Measurements from ENCODE around the gene IER3.
A peak's percentile ranks its signal among the peaks of the same experiment; 100 is the strongest.

IER3 gene

DNA sequence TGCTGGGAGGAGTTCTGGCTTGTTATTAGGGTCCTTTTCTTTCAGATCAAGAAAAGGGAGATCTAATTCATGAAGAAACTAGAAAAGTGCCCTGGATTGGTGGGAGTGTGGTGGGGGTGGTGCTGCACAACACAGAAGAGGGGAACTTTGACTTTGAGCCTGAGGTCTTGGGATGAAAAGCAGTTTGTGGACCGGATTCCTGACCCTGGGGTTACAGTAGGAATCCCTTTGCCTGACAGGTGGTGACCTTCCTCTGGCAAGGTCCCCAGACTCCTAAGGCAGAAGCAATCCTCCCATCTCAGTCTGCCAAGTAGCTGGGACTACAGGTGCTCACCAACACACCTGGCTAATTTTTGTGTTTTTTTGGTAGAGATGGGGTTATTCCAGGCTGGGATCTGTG lies 45.3 kb upstream of the IER3 start:
- no peaks in the 10 kb centered on the region for H3K36me3 ChIP-seq (ENCODE audit: low read depth)
- H3K27ac ChIP-seq (ENCODE audit: poor library complexity, severe bottlenecking) = no peak overlapping the region
- TF ChIP-seq, protein P1, sequence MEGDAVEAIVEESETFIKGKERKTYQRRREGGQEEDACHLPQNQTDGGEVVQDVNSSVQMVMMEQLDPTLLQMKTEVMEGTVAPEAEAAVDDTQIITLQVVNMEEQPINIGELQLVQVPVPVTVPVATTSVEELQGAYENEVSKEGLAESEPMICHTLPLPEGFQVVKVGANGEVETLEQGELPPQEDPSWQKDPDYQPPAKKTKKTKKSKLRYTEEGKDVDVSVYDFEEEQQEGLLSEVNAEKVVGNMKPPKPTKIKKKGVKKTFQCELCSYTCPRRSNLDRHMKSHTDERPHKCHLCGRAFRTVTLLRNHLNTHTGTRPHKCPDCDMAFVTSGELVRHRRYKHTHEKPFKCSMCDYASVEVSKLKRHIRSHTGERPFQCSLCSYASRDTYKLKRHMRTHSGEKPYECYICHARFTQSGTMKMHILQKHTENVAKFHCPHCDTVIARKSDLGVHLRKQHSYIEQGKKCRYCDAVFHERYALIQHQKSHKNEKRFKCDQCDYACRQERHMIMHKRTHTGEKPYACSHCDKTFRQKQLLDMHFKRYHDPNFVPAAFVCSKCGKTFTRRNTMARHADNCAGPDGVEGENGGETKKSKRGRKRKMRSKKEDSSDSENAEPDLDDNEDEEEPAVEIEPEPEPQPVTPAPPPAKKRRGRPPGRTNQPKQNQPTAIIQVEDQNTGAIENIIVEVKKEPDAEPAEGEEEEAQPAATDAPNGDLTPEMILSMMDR (IDR thresholded peaks at IDR 0.05; ENCODE audit: poor library complexity, severe bottlenecking) = no peak
- H3K9me3 ChIP-seq (ENCODE audit: severe bottlenecking) = no peaks in the 10 kb centered on the region
- DNase-seq (ENCODE audit: low spot score) (no peak), ATAC-seq (ENCODE audit: low read depth) (no peak)
- H3K4me1 ChIP-seq (ENCODE audit: insufficient read depth, poor library complexity, severe bottlenecking) = peaks cover 4% of the 10 kb centered on the region
- H3K27me3 ChIP-seq (ENCODE audit: insufficient read depth, poor library complexity, severe bottlenecking) = no peaks in the 10 kb centered on the region
- H3K4me3 ChIP-seq (ENCODE audit: severe bottlenecking) = no peak overlapping the region

DNA sequence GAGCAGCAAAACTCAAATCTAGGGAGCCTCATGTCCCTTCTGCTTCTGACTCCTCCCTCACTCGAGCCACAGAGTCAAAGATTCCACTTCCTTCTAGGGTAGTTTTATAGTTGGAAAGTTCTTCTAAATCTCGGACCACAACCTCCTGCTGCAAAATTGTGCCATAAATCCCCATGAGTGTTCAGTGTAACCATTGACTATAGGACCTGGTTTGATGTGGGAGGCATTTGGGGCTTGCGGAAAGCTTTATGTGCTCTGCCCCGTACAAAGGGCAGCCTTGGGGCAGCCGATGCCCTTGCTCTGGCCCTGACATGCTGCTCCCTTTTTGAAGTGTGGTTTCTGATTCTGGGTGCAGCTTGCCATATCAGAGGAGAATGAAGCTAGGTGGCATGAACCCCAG lies 43.6 kb upstream of the IER3 start:
- TF ChIP-seq, protein P1 (IDR thresholded peaks at IDR 0.05; ENCODE audit: poor library complexity, severe bottlenecking) = no peak
- Histone ChIP-seq H3K4me3 (ENCODE audit: severe bottlenecking) (no peak overlapping the region), H3K27ac (ENCODE audit: poor library complexity, severe bottlenecking) (no peak overlapping the region), H3K9me3 (ENCODE audit: severe bottlenecking) (no peaks in the 10 kb centered on the region), H3K36me3 (ENCODE audit: low read depth) (no peaks in the 10 kb centered on the region), H3K4me1 (ENCODE audit: insufficient read depth, poor library complexity, severe bottlenecking) (peaks cover 5% of the 10 kb centered on the region), H3K27me3 (ENCODE audit: insufficient read depth, poor library complexity, severe bottlenecking) (no peaks in the 10 kb centered on the region)
- DNase-seq (ENCODE audit: low spot score) (no peak), ATAC-seq (ENCODE audit: low read depth) (no peak)

DNA sequence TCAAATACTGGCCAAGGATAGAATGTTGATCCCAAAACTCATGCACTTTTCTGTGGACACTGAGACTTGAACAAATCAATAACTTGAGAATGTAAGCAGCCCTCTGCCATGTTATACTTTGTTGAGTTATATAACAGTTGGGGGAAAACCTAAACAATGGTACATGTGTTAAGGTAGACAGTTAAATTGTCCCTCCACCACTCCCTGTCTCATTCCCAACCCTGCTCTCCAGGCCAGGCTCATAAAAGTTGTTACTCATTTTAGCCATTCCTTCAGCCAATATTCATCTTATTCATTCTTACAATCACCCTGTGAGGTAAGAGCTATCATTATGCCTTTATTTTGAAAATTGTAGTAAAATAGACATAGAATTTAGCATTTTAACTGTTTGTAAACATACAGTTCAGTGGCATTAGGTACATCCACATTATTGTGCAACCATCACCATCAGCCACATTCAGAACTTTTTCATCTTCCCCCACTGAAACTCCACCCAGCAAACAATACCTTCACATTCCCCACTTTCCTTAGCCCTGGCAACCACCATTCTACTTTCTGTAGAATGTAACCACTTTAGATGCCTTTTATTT lies 38.2 kb upstream of the IER3 start:
- H3K9me3 ChIP-seq (ENCODE audit: severe bottlenecking) = no peaks in the 10 kb centered on the region
- peaks cover 34% of the 10 kb centered on the region for H3K4me1 ChIP-seq (ENCODE audit: insufficient read depth, poor library complexity, severe bottlenecking)

DNA sequence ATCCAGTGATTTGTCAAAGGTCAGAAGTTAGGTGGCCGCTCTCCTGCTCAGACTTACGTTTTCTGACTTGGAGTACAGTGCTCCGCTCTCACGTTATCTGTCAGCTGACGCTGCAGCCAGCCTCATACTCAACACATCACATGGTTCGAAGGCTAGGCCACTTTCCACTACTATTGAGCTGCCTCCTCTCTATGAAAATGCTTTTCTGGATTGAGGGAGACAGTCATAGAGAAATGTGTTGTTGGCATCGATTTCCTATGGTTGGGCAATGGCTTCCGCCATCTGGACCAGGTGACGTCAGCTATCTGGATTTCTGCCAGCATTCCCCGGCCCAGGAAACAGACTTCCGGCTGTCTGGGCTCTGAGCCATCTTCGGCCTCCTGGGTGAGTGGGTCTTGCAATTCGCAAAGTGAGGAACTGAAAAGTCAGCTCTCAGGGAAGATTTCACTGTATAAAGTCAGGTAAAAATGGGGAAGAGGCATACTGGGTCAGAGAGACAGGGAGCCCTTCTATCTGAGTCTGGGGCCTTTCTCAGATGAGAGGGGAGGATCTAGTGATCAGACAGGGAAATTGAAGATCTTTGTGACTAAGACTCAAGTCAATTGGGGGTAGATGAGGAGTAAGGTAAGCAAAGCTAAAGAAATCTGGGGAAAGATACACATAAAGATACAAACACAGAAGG lies 37.5 kb upstream of the IER3 start:
- H3K9me3 ChIP-seq (ENCODE audit: severe bottlenecking) = no peaks in the 10 kb centered on the region
- ATAC-seq (ENCODE audit: low read depth) (peak; percentile 88), DNase-seq (ENCODE audit: low spot score) (peak; percentile 97)
- no peaks in the 10 kb centered on the region for H3K36me3 ChIP-seq (ENCODE audit: low read depth)
- H3K4me1 ChIP-seq (ENCODE audit: insufficient read depth, poor library complexity, severe bottlenecking) = peaks cover 34% of the 10 kb centered on the region
- TF ChIP-seq, protein P1 (IDR thresholded peaks at IDR 0.05; ENCODE audit: poor library complexity, severe bottlenecking) = no peak
- H3K27ac ChIP-seq (ENCODE audit: poor library complexity, severe bottlenecking) = peak overlapping the region; percentile 99
- H3K4me3 ChIP-seq (ENCODE audit: severe bottlenecking) = no peak overlapping the region
- no peaks in the 10 kb centered on the region for H3K27me3 ChIP-seq (ENCODE audit: insufficient read depth, poor library complexity, severe bottlenecking)

More for the DNA sequence above, 38.2 kb upstream of the IER3 start:
- TF ChIP-seq, protein P1 (IDR thresholded peaks at IDR 0.05; ENCODE audit: poor library complexity, severe bottlenecking) = no peak
- peak; percentile 63 for ATAC-seq (ENCODE audit: low read depth)
- Histone ChIP-seq H3K36me3 (ENCODE audit: low read depth) (no peaks in the 10 kb centered on the region), H3K4me3 (ENCODE audit: severe bottlenecking) (no peak overlapping the region), H3K27ac (ENCODE audit: poor library complexity, severe bottlenecking) (peak overlapping the region; percentile 99), H3K27me3 (ENCODE audit: insufficient read depth, poor library complexity, severe bottlenecking) (no peaks in the 10 kb centered on the region)
- DNase-seq (ENCODE audit: low spot score) = no peak

DNA sequence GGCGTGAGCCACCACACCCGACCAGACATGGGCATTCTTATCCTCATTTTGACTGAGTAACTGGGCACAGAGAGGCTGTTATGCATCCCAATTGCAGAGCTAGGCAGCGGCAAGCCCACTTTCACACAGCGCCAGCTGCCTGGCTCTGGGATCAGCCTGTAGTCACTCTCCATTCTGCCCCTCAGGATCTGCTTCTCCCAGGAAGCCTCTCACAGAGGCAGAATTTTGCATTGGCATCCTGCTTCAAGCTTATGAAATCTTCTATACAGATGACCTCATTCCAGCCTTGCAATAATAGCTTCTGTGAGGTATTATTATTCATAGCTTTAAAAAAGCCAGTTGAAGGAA lies 37.0 kb upstream of the IER3 start:
- H3K27me3 ChIP-seq (ENCODE audit: insufficient read depth, poor library complexity, severe bottlenecking) = no peaks in the 10 kb centered on the region
- no peaks in the 10 kb centered on the region for H3K9me3 ChIP-seq (ENCODE audit: severe bottlenecking)
- DNase-seq (ENCODE audit: low spot score) = no peak
- H3K4me1 ChIP-seq (ENCODE audit: insufficient read depth, poor library complexity, severe bottlenecking) = peaks cover 34% of the 10 kb centered on the region
- no peak overlapping the region for H3K4me3 ChIP-seq (ENCODE audit: severe bottlenecking)
- TF ChIP-seq, protein P1 (IDR thresholded peaks at IDR 0.05; ENCODE audit: poor library complexity, severe bottlenecking) = no peak
- H3K27ac ChIP-seq (ENCODE audit: poor library complexity, severe bottlenecking) = peak overlapping the region; percentile 99
- no peaks in the 10 kb centered on the region for H3K36me3 ChIP-seq (ENCODE audit: low read depth)
- peak; percentile 52 for ATAC-seq (ENCODE audit: low read depth)
